PC-9 (cell line): ENCODE data around the gene PDE8A.

ENCODE experiments used
- CTCF ChIP-seq: fragments of 200-600 bp; sonication (generic); conservative IDR thresholded peaks from 2 replicates; pipeline ENCODE4 v1.6.1; 2017; ENCODE audit warnings: mixed run types, antibody characterized with exemption, mild to moderate bottlenecking, moderate library complexity
- EZH2 ChIP-seq: fragments of 200-600 bp; sonication (generic); IDR thresholded peaks from 2 replicates; pipeline ENCODE4 v1.8.0; 2017; ENCODE audit warnings: antibody characterized with exemption, low read depth

- TF ChIP-seq CTCF (no peak), EZH2 (no peak)
These were observed 20.9 kb downstream of the PDE8A start for GRCh38 chr15:85002517-85002916.
